Activated naive CD8-positive, alpha-beta T cell treated with anti-CD3 and anti-CD28 coated beads, Interleukin-2, amount 50 U/mL, for 24 hours (primary cell): Measurements from ENCODE around the gene PLXDC2.

Experiments used
- ATAC-seq: fragments of 150-1000 bp; cut with Tn5 transposase; one replicate; pipeline ENCODE4 v1.10.0; 2021
- DNase-seq: peaks from one replicate; pipeline ENCODE4 v3.0.0; 2021
- H3K27ac Mint-ChIP-seq: one replicate; pipeline ENCODE4 v1.8.0; 2021; ENCODE audit warnings: mild to moderate bottlenecking, mixed read lengths
- H3K27me3 Mint-ChIP-seq: one replicate; pipeline ENCODE4 v1.8.0; 2021; ENCODE audit warnings: mixed read lengths
- H3K36me3 Mint-ChIP-seq: one replicate; pipeline ENCODE4 v1.8.0; 2021; ENCODE audit warnings: low read depth, mixed read lengths
- H3K4me1 Mint-ChIP-seq: one replicate; pipeline ENCODE4 v1.8.0; 2021; ENCODE audit warnings: mixed read lengths
- H3K4me3 Mint-ChIP-seq: one replicate; pipeline ENCODE4 v1.8.0; 2021; ENCODE audit warnings: mild to moderate bottlenecking, moderate library complexity, mixed read lengths
- H3K9me3 Mint-ChIP-seq: one replicate; pipeline ENCODE4 v1.8.0; 2021; ENCODE audit warnings: mixed read lengths

Gene PLXDC2

GRCh38 chr10:19828278-19829049 is 12.2 kb downstream of the PLXDC2 start:
- ATAC-seq (no peak), DNase-seq (no peak)
- Mint-ChIP-seq H3K4me3 (no peak overlapping the region), H3K27ac (no peak overlapping the region), H3K27me3 (no peaks in the 10 kb centered on the region), H3K36me3 (no peaks in the 10 kb centered on the region), H3K4me1 (no peaks in the 10 kb centered on the region), H3K9me3 (peaks cover 3% of the 10 kb centered on the region)

- Mint-ChIP-seq H3K27me3 (peaks cover 2% of the 10 kb centered on the region), H3K9me3 (peaks cover 8% of the 10 kb centered on the region), H3K4me1 (no peaks in the 10 kb centered on the region), H3K4me3 (no peak overlapping the region), H3K36me3 (no peaks in the 10 kb centered on the region), H3K27ac (no peak overlapping the region)
- no peak for ATAC-seq
- DNase-seq = no peak
These were observed 16.5 kb downstream of the PLXDC2 start for GRCh38 chr10:19832699-19833098.

- H3K9me3 Mint-ChIP-seq = peaks cover 8% of the 10 kb centered on the region
- H3K27me3 Mint-ChIP-seq = peaks cover 2% of the 10 kb centered on the region
- no peak overlapping the region for H3K4me3 Mint-ChIP-seq
- ATAC-seq (no peak), DNase-seq (no peak)
- no peak overlapping the region for H3K27ac Mint-ChIP-seq
- H3K4me1 Mint-ChIP-seq = no peaks in the 10 kb centered on the region
- H3K36me3 Mint-ChIP-seq = no peaks in the 10 kb centered on the region
These were observed 17.1 kb downstream of the PLXDC2 start for GRCh38 chr10:19833170-19833824.

GRCh38 chr10:19835952-19836351 is 19.7 kb downstream of the PLXDC2 start:
- Mint-ChIP-seq H3K4me3 (no peak overlapping the region), H3K4me1 (no peaks in the 10 kb centered on the region), H3K27ac (no peak overlapping the region), H3K36me3 (no peaks in the 10 kb centered on the region), H3K9me3 (peaks cover 8% of the 10 kb centered on the region), H3K27me3 (peaks cover 2% of the 10 kb centered on the region)
- no peak for ATAC-seq
- DNase-seq = no peak

GRCh38 chr10:19839090-19839489 is 22.9 kb downstream of the PLXDC2 start:
- H3K36me3 Mint-ChIP-seq = no peaks in the 10 kb centered on the region
- no peak overlapping the region for H3K4me3 Mint-ChIP-seq
- H3K27me3 Mint-ChIP-seq = peaks cover 2% of the 10 kb centered on the region
- H3K4me1 Mint-ChIP-seq = no peaks in the 10 kb centered on the region
- peaks cover 5% of the 10 kb centered on the region for H3K9me3 Mint-ChIP-seq
- DNase-seq (no peak), ATAC-seq (no peak)
- H3K27ac Mint-ChIP-seq = no peak overlapping the region

- ATAC-seq (no peak), DNase-seq (no peak)
- Mint-ChIP-seq H3K9me3 (peaks cover 5% of the 10 kb centered on the region), H3K36me3 (no peaks in the 10 kb centered on the region), H3K4me1 (no peaks in the 10 kb centered on the region), H3K4me3 (no peak overlapping the region), H3K27ac (no peak overlapping the region), H3K27me3 (peaks cover 2% of the 10 kb centered on the region)
These were observed 23.3 kb downstream of the PLXDC2 start for GRCh38 chr10:19839552-19839951.

- Mint-ChIP-seq H3K36me3 (no peaks in the 10 kb centered on the region), H3K4me3 (no peak overlapping the region), H3K27me3 (no peaks in the 10 kb centered on the region), H3K27ac (no peak overlapping the region), H3K4me1 (no peaks in the 10 kb centered on the region), H3K9me3 (peaks cover under 1% of the 10 kb centered on the region)
- DNase-seq = no peak
- ATAC-seq = no peak
These were observed 24.5 kb downstream of the PLXDC2 start for GRCh38 chr10:19840776-19841175.

- Mint-ChIP-seq H3K4me1 (no peaks in the 10 kb centered on the region), H3K27me3 (no peaks in the 10 kb centered on the region), H3K27ac (no peak overlapping the region), H3K36me3 (no peaks in the 10 kb centered on the region), H3K4me3 (no peak overlapping the region), H3K9me3 (peaks cover 3% of the 10 kb centered on the region)
- DNase-seq (no peak), ATAC-seq (no peak)
These were observed 27.3 kb downstream of the PLXDC2 start for GRCh38 chr10:19843487-19843886.

- DNase-seq (no peak), ATAC-seq (no peak)
- H3K4me1 Mint-ChIP-seq = no peaks in the 10 kb centered on the region
- peaks cover 3% of the 10 kb centered on the region for H3K9me3 Mint-ChIP-seq
- H3K4me3 Mint-ChIP-seq = no peak overlapping the region
- H3K27ac Mint-ChIP-seq = no peak overlapping the region
- no peaks in the 10 kb centered on the region for H3K27me3 Mint-ChIP-seq
- no peaks in the 10 kb centered on the region for H3K36me3 Mint-ChIP-seq
These were observed 29.5 kb downstream of the PLXDC2 start for GRCh38 chr10:19845503-19846368.

GRCh38 chr10:19847321-19847720 is 31.1 kb downstream of the PLXDC2 start:
- H3K4me1 Mint-ChIP-seq = no peaks in the 10 kb centered on the region
- H3K9me3 Mint-ChIP-seq = peaks cover 3% of the 10 kb centered on the region
- no peak overlapping the region for H3K27ac Mint-ChIP-seq
- H3K36me3 Mint-ChIP-seq = no peaks in the 10 kb centered on the region
- ATAC-seq = no peak
- H3K4me3 Mint-ChIP-seq = no peak overlapping the region
- H3K27me3 Mint-ChIP-seq = no peaks in the 10 kb centered on the region
- DNase-seq = no peak

GRCh38 chr10:19848226-19848985 is 32.2 kb downstream of the PLXDC2 start:
- no peaks in the 10 kb centered on the region for H3K36me3 Mint-ChIP-seq
- H3K4me3 Mint-ChIP-seq = no peak overlapping the region
- no peak for DNase-seq
- H3K27ac Mint-ChIP-seq = no peak overlapping the region
- H3K27me3 Mint-ChIP-seq = no peaks in the 10 kb centered on the region
- ATAC-seq = no peak
- H3K4me1 Mint-ChIP-seq = no peaks in the 10 kb centered on the region
- peaks cover 3% of the 10 kb centered on the region for H3K9me3 Mint-ChIP-seq

- Mint-ChIP-seq H3K27me3 (no peaks in the 10 kb centered on the region), H3K27ac (no peak overlapping the region), H3K4me3 (no peak overlapping the region), H3K9me3 (peaks cover 5% of the 10 kb centered on the region), H3K4me1 (no peaks in the 10 kb centered on the region), H3K36me3 (no peaks in the 10 kb centered on the region)
- DNase-seq (no peak), ATAC-seq (no peak)
These were observed 37.6 kb downstream of the PLXDC2 start for GRCh38 chr10:19853831-19854230.

- no peak overlapping the region for H3K4me3 Mint-ChIP-seq
- ATAC-seq (no peak), DNase-seq (no peak)
- H3K9me3 Mint-ChIP-seq = peaks cover 6% of the 10 kb centered on the region
- no peaks in the 10 kb centered on the region for H3K4me1 Mint-ChIP-seq
- H3K27me3 Mint-ChIP-seq = no peaks in the 10 kb centered on the region
- H3K36me3 Mint-ChIP-seq = no peaks in the 10 kb centered on the region
- H3K27ac Mint-ChIP-seq = no peak overlapping the region
These were observed 41.6 kb downstream of the PLXDC2 start for GRCh38 chr10:19857876-19858275.

- H3K36me3 Mint-ChIP-seq = no peaks in the 10 kb centered on the region
- H3K27me3 Mint-ChIP-seq = no peaks in the 10 kb centered on the region
- no peak overlapping the region for H3K27ac Mint-ChIP-seq
- no peak overlapping the region for H3K4me3 Mint-ChIP-seq
- H3K9me3 Mint-ChIP-seq = peaks cover 6% of the 10 kb centered on the region
- no peak for ATAC-seq
- no peaks in the 10 kb centered on the region for H3K4me1 Mint-ChIP-seq
- DNase-seq = no peak
These were observed 43.9 kb downstream of the PLXDC2 start for GRCh38 chr10:19860107-19860506.
